ENCODE measurements around the gene SCMH1. TPM values are rescaled to one million over a fixed set of nuclear protein-coding genes. Genes with fewer than 3 reads are reported as not detected.
A peak's percentile ranks its signal among the peaks of the same experiment; 100 is the strongest.

SCMH1 gene
- total and polyA plus RNA-seq, 10 donors: 8.6 to 40.5 (median 26.1) TPM

DNA sequence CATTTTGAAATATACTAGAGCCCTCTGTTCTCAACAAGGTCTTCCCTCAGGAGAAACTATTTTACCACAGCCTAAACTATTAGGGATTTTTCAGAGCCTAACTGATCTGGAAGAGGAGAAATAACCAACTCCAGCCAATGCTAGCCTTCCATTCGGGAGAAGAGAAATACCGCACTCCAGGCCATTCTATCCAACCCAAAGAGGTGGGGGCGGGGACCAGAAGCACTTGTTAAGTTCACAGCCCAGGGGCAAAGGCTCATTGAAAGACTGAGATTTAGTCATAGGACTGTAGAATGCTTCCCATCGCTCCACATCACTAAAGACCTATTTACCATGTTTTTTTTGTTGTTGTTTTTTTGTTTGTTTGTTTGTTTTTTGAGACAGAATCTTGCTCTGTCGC is 185.2 kb downstream of the SCMH1 start:
- no peak for DNase-seq
- no peak overlapping the region for H3K4me3 ChIP-seq
- H3K36me3 ChIP-seq: peaks cover 0 to 98% (median 18%) of the 10 kb centered on the region in 6 donors
- TF ChIP-seq POLR2A (IDR thresholded peaks at IDR 0.05) (no peak), POLR2AphosphoS5 (IDR thresholded peaks at IDR 0.05) (no peak), CTCF (IDR thresholded peaks at IDR 0.05 in 8 of 11, conservative IDR thresholded peaks at IDR 0.05 in 3 of 11) (no peak)
- H3K9me3 ChIP-seq: peaks cover 0 to 16% (median 8%) of the 10 kb centered on the region in 8 donors
- intact Hi-C loops (cut with DNase I; ENCODE audit: low total_unique reads): no loop called here
- no peaks in the 10 kb centered on the region for H3K27me3 ChIP-seq (replicated peaks in 1 of 7)
- 93 to 97% (median 96%) methylated on average over 5 of the region's 5 CpGs for WGBS, 5 donors
- H3K4me1 ChIP-seq: no peaks in the 10 kb centered on the region
- H3K27ac ChIP-seq: no peak overlapping the region

GRCh38 chr1:41053316-41053715 is 188.8 kb downstream of the SCMH1 start:
- TF ChIP-seq POLR2A (IDR thresholded peaks at IDR 0.05): no peak
- TF ChIP-seq POLR2AphosphoS5 (IDR thresholded peaks at IDR 0.05): no peak
- TF ChIP-seq CTCF (IDR thresholded peaks at IDR 0.05 in 8 of 11, conservative IDR thresholded peaks at IDR 0.05 in 3 of 11): no peak

DNA sequence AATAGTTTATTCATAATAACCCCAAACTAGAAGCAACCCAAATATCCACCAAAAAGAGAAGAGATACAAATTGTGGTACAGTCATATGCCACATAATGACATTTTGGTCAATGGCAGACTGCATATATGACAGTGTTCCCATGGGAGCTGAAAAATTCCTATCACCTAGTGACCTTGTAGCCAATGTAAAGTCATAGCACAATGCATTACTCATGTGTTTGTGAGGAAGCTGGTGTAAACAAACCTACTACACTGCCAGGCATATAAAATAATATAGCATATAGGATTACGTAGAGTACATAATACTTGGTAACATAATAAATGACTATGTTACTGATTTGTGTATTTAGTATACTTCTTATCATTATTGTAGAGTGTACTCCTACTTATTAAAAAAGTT is 191.1 kb downstream of the SCMH1 start:
- Histone ChIP-seq H3K27me3 (replicated peaks in 1 of 7) (no peaks in the 10 kb centered on the region), H3K4me1 (no peaks in the 10 kb centered on the region), H3K9me3 (no peaks in the 10 kb centered on the region), H3K27ac (no peak overlapping the region), H3K4me3 (no peak overlapping the region), H3K36me3 (peaks cover 0 to 90% (median 25%) of the 10 kb centered on the region in 6 donors)
- TF ChIP-seq CTCF (IDR thresholded peaks at IDR 0.05 in 8 of 11, conservative IDR thresholded peaks at IDR 0.05 in 3 of 11) (no peak), POLR2AphosphoS5 (IDR thresholded peaks at IDR 0.05) (no peak), POLR2A (IDR thresholded peaks at IDR 0.05) (no peak)
- 96 to 100% (median 97%) methylated on average over 1 of the region's 1 CpG for WGBS, 5 donors
- DNase-seq: no peak
- intact Hi-C loops (cut with DNase I; ENCODE audit: low total_unique reads): no loop called here

More at GRCh38 chr1:41053316-41053715, 188.8 kb downstream of the SCMH1 start:
- peak overlapping the region in 1 of 8 donors; percentile 26 for H3K27ac ChIP-seq
- DNase-seq: no peak
- intact Hi-C loops (cut with DNase I; ENCODE audit: low total_unique reads): no loop called here
- H3K4me3 ChIP-seq: no peak overlapping the region
- H3K36me3 ChIP-seq: peaks cover 0 to 88% (median 19%) of the 10 kb centered on the region in 6 donors
- no peaks in the 10 kb centered on the region for H3K4me1 ChIP-seq
- H3K27me3 ChIP-seq (replicated peaks in 1 of 7): no peaks in the 10 kb centered on the region
- WGBS, 5 donors: 42 to 63% (median 50%) methylated on average over 2 of the region's 2 CpGs
- H3K9me3 ChIP-seq: no peaks in the 10 kb centered on the region

DNA sequence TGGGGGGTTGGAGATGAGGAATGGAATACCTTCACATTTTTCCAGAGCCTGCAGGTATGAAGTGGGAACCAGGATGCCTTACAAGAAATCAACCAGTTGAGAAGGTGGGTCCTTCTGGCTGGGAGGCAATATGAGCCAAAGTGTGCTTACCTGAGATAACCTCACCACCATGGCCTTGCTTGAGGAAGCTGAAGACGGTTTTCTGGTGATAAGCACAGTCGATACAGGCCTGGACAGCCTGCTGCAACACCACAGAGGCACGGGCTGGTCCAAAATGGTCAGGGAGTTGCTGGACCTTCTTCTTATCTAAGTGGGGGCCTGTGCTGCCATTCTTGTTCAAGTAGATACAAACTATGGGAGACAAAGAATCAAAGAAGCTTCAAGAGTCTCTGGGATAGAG is 193.6 kb downstream of the SCMH1 start:
- H3K27ac ChIP-seq: no peak overlapping the region
- 91 to 97% (median 92%) methylated on average over 3 of the region's 3 CpGs for WGBS, 5 donors
- H3K4me1 ChIP-seq: peaks cover 0 to 12% (median 0%) of the 10 kb centered on the region in 6 donors
- intact Hi-C loops (cut with DNase I; ENCODE audit: low total_unique reads): no loop called here
- no peaks in the 10 kb centered on the region for H3K27me3 ChIP-seq (replicated peaks in 1 of 7)
- H3K4me3 ChIP-seq: no peak overlapping the region
- peaks cover 0 to 92% (median 29%) of the 10 kb centered on the region in 6 donors for H3K36me3 ChIP-seq
- TF ChIP-seq CTCF (IDR thresholded peaks at IDR 0.05 in 8 of 11, conservative IDR thresholded peaks at IDR 0.05 in 3 of 11) (no peak), POLR2A (IDR thresholded peaks at IDR 0.05) (no peak), POLR2AphosphoS5 (IDR thresholded peaks at IDR 0.05) (no peak)
- DNase-seq: no peak
- H3K9me3 ChIP-seq: no peaks in the 10 kb centered on the region

Data from spleen (tissue), 11 donors.